WI38 (cell line): ENCODE data around the gene PTPN7.
"Not testable (repeated sequence)": the region's sequence is repeated elsewhere in the genome, so short reads cannot be mapped to it uniquely, and the experiment has no call there.

Experiments used
- H3K4me3 ChIP-seq: 2 replicates; pipeline ENCODE4 v1.5.1; 2011; ENCODE audit warnings: low read depth, mild to moderate bottlenecking, control low read depth, low read length
- TF ChIP-seq, protein P1 (sequence below): IDR thresholded peaks from 2 replicates; pipeline ENCODE4 v1.5.1; 2012; ENCODE audit warnings: low read depth, mild to moderate bottlenecking, control low read depth, low read length

Gene PTPN7

DNA sequence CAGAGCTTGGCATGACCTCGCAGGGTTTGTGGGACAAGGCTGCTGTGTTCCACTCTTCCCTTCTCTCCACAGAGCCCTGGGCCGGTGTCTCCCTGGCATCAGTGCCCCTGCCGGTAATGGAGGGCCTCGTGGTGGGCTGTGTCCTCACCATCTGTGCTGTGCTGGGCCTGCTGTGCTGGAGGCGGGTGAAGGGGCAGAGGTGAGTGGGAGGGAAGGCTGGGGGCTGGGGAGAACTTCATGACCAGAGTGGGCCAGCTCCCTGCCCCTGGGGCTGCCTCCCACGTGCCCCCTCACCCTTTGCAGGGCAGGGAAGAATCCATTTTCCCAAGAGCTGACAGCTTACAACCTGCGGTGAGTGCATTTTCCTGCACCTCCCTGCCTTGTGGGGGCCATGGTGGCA, 21.2 kb upstream of the PTPN7 start:
- H3K4me3 ChIP-seq = no peak overlapping the region
- TF ChIP-seq, protein P1, sequence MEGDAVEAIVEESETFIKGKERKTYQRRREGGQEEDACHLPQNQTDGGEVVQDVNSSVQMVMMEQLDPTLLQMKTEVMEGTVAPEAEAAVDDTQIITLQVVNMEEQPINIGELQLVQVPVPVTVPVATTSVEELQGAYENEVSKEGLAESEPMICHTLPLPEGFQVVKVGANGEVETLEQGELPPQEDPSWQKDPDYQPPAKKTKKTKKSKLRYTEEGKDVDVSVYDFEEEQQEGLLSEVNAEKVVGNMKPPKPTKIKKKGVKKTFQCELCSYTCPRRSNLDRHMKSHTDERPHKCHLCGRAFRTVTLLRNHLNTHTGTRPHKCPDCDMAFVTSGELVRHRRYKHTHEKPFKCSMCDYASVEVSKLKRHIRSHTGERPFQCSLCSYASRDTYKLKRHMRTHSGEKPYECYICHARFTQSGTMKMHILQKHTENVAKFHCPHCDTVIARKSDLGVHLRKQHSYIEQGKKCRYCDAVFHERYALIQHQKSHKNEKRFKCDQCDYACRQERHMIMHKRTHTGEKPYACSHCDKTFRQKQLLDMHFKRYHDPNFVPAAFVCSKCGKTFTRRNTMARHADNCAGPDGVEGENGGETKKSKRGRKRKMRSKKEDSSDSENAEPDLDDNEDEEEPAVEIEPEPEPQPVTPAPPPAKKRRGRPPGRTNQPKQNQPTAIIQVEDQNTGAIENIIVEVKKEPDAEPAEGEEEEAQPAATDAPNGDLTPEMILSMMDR = no peak

DNA sequence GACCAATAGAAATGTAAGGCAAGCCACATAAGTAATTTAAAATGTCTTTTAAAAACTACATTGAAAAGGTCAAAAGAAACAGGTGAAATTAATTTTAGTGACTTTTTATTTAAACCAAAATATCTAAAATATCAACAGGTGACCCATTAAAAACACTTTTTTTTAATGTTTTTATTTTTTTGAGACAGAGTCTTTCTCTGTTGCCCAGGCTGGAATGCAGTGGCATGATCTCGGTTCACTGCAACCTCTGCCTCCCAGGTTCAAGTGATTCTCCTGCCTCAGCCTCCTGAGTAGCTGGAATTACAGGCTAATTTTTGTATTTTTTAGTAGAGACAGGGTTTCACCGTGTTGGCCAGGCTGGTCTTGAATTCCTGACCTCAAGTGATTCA, 20.3 kb upstream of the PTPN7 start:
- not testable (repeated sequence) for H3K4me3 ChIP-seq

DNA sequence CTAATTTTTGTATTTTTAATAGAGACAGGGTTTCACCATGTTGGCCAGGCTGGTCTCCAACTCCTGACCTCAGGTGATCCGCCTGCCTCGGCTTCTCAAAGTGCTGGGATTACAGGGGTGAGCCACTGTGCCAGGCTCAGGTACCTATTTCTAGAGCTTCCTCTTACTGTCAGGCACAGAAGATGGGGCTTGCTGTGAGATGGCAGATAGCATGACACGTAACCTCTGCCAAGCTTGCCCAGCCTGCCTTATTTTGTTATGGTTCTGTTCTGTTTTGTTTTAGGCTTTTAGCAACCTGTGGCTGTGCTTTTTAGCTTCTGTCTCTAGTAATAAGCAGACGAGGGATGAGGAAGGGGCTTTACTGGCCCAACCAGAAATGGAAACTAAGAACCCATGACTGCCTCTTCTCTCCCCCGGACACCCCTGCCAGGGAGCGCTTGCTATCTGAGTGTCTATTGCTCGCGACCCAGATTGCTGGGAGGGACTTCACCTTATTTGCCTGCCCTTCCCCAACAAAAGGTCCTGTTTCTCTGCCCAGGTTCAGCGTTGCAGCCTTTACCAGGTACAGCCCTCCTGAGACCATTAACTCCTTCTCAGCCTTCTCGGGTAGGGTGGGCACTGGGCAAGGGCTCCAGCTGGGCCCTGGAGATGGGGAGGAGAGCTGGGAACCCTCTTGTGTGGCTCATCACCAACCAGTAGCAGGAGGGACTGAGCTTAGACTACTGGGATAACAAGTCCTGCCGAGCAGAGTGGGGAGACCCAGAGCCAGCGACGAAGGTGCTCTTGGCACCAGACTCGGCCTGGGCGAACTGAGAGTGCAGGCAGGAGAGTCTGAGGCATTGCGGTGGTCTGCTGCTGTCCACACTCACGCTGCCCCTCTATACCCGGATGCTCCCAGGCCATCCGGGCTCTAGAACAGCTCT, 19.7 kb upstream of the PTPN7 start:
- TF ChIP-seq, protein P1 = no peak
- no peak overlapping the region for H3K4me3 ChIP-seq

DNA sequence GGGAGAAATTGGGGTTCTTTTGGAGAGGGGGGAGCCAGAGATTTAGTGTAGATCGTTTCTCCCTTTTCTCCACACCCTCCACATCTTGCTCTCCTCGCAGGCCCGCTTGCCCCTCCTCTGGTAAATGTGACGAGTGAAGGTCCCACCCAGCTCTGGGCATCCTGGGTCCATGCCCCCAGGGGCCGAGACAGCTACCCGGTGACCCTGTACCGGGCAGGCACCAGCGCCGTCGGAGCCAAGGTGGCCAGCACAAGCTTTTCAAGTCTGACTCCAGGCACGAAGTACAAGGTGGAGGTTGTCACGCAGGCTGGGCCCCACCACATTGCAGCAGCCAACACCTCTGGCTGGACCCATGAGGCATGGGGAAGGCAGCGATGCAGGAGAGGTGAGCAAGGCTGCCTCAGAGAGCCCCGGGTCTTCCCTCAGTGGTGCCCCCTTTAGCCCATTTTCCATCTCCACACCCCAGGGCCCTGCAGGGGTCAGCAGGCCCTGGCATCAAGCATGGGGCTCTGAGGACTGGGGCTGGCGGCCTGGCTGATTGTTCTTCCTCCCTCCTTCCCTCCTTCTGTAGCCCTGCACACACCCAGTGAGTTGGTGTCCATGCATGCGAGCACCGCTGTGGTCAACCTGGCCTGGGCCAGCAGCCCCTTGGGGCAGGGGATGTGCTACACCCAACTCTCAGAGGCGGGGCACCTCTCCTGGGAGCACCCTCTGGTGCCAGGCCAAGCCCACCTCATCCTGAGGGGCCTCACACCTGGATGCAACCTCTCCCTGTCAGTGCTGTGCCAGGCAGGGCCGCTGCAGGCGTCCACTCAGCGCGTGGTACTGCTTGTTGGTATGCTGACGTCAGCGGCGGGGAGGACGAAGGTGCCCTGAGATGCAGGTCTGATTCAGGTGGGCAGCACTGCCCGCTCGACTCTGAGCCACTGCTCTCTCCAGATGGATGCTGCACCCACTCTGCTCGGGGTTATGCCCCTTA, 16.8 kb upstream of the PTPN7 start:
- no peak overlapping the region for H3K4me3 ChIP-seq
- TF ChIP-seq, protein P1 = no peak

DNA sequence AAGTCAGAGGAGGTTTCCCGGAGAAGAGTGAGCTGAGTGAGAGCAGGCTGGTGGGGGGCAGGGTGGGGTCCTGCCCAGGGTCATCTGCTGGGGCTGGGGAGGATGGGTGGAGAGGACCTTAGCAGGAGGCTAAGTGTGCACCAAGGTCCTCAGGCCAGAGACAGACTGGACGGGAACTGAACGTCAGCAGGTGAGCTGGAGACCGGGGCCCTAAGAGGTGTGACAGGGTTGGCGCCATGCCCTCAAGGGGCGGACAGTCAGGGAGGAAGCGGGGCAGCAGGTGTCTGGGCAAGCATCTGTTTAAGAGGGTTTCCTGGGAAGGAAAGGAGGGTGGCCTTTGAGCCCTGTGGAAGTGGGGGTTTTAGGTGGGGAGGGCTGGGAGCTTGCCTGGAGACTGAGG, 13.6 kb upstream of the PTPN7 start:
- TF ChIP-seq, protein P1 = no peak
- no peak overlapping the region for H3K4me3 ChIP-seq

DNA sequence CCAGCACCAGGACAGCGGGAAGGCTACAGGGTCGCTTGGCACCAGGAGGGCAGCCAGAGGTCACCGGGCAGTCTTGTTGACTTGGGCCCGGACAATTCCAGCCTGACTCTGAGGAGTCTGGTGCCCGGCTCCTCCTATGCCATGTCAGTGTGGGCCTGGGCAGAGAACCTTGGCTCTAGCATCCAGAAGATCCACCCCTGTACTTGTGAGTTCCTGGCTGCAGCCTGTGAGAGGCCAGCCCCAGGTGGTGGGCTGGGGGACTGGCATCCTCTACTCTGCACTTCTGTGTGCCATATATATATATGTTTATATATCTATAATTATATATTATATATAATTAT, 11.6 kb upstream of the PTPN7 start:
- TF ChIP-seq, protein P1 = no peak
- H3K4me3 ChIP-seq = no peak overlapping the region

DNA sequence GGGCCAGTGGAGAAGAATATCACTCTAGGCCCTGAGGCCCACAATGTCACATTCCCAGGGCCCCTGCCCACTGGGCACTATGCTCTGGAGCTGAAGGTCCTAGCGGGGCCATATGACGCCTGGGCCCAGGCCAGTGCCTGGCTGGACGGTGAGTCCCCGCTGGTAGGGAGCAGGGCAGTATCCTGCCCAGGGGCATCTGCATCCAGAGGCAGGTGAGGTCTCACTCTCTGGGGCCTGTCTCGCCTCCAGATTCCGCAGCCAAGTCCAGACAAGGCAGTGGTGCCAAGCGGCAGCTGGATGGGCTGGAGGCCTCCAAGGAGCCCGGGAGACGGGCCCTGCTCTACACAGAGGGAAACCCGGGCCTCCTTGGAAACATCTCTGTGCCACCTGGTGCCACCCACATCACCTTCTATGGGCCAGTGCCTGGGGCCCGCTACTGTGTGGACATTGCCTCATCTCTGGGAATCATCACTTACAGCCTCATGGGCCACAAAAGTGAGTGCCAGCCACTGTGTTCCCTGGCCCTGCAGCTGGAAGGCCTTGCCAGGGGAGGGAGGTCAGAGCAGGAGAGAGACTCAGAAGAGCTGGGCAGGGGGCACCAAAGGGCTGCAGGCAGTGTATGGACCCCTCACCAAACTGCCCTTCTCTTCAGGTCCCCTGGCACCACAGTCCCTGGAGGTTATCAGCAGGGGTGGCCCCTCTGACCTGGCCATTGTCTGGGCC, 11.1 kb upstream of the PTPN7 start:
- H3K4me3 ChIP-seq = no peak overlapping the region
- TF ChIP-seq, protein P1 = no peak
